COR-L47 (cell line): ENCODE data around the gene ASPSCR1.

Experiments
- DNase-seq: peaks from one replicate; lab custom pipeline; 2025; lab: John Stamatoyannopoulos, UW

The ASPSCR1 gene

DNA sequence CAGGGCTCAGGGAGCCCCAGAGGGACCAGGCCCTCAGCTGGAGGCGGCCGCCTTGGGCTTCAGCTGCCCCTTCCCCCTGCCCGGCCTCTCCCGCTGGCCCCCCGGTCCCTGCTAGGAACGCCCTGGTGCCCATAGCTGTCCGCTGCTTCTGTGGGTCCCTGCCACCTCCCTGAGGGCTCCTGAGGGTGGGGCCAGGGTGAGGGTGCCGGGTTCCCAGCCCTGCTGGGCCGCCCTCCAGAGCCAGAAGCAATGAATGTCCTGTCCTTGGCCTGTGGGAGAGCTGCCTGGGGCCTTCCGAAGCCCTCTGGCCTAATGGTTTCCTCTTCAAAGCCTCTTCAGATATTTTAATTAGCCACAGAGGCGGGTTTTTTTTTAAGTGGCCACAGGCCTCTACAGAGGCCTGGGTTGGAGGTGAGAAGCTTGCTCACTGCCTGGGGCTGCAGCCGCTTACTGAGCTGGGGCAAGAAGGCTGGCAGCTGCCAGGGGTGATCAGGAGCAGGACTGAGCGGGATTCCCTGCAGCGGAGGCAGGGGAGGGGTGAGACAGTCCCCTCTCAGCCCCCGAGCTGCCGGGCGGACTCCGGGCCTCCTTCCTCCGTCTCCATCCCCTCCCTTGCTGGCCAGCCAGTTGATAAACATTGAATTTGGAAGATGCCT is 35.3 kb downstream of the ASPSCR1 start:
- DNase-seq = no peak

DNA sequence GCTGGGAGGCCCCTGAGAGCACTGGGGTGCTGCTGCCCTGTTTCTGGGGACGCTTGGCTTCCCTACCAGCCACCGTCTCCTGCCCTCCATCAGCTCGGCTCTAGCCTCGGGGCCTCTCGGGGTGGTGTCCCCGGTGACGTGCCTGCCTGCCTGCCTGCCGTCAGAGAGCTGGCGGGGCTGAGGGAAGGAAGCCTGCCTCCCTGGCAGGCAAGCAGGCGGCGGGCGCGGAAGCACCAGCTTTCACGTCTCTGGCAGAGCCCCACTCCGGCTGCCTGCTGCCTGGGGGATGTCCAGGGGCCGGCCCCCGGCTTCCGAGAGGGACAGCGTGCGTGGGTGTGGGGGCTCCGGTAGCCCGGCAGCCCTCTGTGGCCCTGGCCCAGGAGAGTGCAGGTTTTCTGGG is 35.9 kb downstream of the ASPSCR1 start:
- DNase-seq = no peak

DNA sequence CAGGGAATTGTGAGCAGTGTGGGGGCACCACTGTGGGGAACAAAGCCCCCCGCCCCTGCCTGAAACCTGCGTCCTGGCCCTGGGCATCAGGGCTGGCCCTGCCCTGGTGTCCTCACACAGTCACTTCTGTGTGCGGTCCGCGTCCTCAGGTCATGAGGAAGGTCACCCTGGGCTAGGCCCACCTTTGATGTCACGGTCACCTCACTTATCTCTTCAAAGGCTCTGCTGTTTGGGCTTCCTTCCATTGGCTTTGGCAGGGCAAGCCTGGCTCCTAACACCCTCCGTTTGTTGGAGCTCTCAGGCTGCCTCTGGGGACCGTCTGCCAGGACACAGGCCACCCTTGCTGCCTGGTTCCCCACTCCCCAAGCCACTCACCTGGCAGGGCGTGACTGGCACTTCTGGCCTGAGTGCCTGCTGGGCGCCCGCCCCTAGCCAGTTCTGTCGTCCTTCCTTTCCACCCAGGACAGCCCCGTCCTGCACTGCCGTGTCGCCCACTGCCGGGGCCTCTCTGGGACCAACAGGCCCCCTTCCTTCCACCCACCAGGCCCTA is 36.4 kb downstream of the ASPSCR1 start:
- no peak for DNase-seq

DNA sequence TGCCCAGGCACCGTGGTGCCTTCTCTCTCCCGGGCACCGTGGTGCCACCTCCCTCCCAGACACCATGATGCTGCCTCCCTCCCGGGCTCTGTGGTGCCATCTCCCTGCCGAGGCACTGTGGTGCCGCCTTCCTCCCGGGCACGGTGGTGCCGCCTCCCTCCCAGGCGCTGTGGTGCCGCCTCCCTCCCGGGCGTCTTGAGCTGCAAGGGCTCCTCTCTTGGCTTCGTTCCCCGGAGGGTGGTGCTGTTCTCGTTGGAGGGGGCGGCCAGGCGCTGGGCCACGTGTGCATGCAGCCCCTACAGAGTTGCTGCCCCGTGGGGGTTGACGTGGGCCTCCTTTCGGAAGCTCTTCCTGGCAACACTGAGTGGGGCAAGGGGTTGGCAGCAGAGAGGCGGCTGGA is 37.0 kb downstream of the ASPSCR1 start:
- DNase-seq = peak; percentile 43

DNA sequence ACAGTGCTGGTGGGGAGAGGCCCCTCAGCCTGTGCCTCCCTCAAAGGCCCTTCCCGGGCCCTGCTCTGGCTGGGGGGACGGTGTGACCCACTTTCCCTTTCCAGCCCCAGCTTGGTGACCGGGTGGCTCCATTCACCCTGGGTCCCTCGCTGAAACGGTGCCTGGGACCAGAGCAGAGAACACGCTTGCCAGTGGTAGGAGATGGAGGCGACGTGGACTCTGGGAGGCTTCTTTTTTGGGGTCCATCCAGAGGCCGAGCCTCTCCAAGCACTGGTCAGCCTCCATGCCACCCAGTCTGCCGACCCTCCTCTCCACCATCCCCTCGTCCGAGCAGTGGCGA is 37.5 kb downstream of the ASPSCR1 start:
- no peak for DNase-seq

DNA sequence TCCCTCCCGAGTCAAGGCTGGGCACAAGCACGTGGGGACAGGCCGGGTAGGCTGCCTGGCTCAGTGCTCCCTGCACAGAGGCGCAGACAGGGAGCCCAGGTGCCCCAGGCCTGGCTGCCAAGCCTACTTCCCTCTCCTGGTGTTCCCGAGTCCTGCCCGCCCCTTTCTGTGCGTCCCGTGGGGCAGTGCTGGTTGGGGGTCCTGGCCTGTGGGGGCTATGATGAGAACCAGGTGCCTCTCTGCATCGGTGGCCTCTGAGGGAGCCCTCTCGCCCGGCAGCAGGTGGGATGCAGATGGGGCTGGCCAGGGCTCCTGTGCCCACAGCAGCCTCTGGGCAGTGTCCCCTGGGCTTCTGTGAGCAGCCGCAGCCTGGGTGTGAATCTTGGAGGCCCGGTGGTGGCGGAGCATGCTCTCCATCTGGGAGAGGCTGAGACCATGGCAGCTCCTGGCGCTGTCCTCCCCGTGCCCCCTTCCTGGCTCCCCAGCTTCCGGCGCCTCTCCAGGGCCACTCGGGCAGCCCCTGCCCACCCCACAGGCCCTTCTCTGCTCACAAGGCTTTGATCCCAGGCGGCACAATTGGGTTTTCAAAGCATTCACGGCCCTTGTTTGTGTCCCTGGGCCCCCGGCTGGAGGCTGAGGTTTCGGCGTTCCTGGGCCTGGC is 38.0 kb downstream of the ASPSCR1 start:
- DNase-seq = no peak

DNA sequence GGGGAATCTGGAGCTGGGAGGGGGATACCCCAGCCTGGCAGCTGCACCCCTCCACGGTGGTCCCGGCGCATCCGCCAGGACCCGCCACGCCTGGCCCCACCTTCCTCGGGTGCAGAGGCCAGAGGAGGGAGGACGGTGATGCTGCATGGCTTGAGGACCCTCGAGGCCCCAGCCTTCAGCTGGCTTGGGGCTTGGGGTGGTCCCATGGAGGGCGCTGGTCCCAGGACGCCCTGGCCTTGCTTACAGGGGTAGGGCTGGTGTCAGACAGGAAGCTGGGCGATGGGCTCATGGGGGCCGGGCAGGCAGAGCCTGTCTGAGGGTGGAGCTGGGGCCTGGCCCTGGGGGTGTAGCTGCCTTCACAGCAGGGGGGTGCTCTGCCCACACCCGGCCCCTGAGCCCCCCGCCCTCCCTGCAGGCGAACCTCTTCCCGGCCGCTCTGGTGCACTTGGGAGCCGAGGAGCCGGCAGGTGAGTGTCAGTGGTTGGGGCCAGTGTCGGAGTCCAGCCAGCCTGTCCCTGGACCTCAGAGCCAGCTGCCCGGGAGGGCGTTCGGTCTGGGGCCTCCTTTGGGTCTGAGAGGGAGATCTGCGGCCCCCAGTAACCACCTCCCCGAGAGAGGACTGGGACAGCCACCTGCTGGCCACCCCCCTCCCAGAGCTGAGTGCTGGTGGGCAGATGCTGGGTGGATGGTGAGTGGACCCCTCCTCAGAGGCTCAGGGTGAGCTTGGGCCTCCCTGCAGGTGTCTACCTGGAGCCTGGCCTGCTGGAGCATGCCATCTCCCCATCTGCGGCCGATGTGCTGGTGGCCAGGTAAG is 38.8 kb downstream of the ASPSCR1 start:
- DNase-seq = no peak

DNA sequence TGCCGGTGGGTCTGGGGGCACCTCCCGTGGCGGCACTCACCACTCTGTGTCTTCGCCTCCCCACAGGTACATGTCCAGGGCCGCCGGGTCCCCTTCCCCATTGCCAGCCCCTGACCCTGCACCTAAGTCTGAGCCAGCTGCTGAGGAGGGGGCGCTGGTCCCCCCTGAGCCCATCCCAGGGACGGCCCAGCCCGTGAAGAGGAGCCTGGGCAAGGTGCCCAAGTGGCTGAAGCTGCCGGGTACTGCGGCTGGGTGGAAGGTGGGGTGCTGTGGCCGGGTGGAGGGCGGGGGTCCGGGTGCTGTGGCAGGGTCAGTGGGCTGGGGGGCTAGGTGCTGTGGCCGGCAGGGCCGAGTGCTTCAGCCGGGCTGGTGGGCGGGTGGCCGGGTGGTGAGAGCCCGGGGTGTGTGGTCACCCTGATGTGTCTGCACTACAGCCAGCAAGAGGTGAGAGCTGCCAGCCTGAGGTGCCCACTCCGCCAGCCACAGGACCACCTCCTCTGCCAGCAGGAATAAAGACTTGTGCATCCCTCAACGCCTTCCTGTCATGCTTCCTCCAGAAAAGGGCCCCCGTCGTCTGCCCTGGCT is 39.5 kb downstream of the ASPSCR1 start:
- DNase-seq = no peak

DNA sequence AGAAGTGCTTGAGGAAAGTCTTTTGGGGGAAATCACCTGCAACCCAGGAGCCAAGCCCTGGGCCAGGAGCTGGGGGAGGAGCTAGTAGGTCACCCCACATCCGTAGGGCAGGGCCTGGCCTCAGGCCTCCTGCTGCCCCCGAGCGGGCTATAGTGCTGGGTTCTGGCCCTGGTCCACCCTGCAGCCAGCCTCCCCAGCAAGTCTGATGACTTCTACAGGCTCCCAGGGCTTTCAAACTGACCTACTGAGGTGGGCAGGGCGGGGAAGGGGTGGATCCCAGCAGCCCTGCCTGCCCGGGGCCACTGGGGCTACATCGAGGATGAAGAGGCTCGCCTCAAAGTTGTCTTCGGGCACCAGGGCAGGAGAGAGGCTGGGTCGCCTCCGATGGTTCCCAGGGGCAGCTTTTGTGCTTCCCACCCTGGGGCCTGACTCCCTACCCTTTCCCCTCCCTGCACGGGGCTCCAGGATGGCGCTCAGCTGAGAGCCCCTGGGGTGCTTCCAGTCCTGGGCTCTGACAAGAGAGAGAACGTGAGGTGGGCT is 40.3 kb downstream of the ASPSCR1 start:
- no peak for DNase-seq

DNA sequence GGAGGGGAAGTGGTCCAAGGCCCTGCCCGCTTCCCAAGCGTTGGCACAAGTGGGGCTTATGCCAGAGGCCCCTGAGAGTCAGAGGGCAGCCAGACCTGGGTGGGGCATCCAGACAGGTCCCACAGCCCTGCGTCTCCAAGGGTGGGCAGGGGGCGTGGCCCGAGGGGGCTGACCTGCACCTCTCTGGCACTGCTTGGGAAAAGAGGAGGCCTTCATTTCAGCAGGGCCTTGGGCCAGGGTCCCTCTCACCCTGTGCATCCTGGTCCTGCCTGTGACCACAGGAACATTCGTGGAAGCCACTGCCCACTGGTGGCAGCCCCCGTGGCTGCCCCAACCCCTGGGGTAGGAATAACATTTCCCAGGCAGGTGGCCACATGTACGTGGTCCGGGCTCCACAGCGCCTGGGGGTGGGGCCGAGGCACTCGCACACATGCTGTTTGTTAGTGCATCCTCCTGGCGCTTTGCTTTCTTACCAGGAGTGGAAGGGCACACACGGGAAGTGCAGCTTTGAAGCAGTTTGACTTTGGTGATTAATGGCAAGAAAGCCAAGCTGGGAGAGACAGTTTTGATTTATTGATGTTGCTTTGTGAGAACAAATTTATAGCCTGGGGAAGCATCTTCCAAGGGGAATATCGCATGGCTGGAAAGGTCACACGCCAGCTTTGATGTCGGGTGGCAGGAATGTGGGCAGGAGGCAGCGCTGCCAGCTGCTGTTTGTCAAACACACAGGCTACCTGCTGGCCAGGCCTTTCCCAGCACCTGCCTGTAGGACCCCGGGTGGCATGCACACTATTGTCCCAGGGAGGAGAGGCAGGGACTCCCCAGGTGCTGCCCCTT is 40.9 kb downstream of the ASPSCR1 start:
- DNase-seq = peak; percentile 90

DNA sequence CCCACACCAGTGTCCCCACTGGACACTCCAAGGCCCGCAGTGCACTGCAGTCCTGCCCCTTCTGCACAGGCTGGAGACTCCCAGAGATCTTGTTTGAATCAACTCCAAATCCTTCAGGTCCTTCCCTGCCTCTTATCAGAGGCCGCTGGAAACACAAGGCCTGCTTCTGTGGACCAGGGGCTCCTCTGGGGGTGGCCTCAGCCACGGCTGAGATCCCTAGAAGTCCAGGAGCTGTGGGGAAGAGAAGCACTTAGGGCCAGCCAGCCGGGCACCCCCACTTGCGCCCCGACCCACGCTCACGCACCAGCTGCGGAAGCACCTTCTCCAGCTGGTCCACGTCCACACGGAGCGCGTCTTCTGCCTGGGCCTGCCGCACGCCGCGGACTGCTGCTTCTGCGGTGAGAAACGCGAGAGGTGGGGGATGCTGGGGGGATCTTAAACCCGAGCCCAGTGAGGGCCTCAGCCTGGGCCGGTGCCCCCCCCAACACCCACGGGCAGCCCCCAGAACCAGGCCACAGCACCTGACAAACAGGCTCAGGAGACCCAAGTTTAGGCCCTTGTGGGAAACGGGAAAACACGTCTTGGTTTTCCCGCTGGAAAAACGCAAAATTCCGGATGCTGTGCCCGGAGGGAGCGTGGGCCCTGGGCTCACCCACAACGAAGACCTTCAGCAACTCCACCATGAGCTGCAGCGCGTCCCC is 41.7 kb downstream of the ASPSCR1 start:
- no peak for DNase-seq

DNA sequence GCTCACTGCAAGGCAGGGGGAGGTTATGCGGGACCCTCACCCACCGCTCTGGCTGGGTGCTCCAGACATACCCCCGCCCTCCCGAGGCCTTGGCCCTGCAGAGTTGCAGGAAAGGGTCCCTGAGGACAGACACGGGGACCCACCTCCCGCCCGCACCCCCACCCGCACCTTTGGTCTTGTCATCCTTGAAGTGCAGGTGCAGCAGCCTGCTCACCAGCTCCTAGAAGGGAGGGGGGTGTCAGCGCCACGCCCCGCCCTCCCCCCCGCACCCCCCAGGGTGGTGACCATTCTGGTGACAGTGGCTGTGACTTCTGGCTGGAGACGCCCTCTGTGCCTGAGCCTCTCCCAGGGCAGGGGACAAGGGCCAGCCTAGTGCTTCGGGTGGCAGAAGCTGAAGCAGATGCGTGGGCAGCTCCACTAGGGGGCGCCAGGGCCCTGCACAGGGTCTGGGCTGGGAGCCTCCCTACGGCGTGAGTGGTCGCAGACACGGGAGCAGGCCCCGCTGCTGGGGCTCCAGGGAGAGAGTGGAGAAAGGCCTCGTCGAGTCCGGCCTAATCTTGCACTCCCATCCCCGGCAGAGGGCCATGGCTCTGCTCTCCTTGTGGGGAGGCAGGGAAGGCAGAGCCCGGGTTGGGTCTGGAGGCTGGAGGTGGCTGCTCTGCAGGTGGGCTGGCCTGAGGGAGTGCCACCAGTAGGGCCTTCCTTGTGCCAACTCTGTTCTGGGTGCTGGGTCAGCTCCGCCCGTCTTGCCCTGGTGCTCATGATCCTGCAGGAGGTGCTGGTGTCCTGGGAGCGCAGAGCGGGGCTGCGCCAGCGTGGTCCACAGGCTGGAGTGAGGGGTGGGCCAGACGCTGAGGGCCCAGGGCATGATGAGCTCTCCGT is 42.5 kb downstream of the ASPSCR1 start:
- peak; percentile 34 for DNase-seq

DNA sequence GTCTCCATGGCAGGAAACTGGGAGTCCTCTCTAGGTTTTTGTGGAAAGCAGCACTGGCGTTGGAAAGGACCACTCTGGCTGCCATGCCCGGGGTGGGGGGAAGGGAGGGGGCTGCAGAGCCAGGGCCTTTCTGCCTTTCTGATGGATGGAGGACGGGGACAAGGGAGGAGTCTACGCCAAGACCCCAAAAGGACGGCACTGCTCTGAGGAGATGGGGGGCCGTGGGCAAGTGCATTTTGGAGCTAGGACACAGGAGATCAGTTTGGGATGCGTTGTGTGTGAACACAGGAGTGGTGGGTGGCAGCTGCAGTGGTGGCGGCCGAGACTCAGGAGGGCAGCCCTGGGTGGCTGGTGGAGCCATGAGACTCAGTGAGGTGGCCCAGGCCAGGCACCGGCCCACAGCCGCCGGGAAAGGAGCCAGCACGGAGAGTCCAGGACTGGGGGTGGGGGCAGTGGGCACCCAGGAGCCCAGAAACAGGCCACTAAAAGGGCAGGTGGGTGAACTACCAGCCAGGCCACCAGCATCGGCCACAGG is 43.2 kb downstream of the ASPSCR1 start:
- DNase-seq = no peak

DNA sequence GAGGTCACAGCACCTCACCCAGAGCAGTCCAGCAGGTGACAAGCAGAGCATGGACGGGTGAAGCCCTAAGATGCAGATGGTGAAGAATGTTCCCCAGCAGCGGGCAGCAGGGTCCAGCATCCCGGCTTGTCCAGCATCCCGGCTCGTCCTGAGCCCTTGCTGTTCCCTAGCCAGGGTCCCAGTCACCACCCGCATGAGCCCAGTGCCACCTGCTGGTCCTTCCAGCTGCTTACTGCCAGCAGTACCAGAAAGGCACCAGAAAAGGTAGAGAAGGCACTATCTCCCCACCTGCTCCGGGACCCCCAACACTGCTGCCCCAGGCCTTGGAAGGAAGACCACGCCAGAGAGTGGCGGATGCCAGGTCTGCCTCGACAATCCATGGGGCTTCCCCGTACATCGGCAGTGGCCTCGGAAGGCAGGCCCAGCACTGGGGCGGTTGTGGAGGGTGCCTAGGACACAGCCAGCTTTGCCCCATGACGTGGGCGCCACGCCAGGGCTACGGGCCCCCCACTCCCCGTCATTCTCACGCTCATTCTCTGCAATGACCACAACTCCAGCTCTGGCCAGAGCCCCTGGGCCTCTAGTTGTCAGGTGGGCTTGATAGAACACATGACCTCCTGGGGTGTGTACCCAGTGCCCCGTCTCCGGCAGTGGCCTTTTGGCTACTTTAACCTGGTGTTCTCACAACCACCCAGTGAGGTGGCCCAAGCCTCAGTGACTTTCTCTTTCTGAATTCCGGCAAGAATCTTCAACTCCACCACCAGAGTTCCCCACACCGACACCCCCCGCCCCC is 43.9 kb downstream of the ASPSCR1 start:
- DNase-seq = peak; percentile 67

DNA sequence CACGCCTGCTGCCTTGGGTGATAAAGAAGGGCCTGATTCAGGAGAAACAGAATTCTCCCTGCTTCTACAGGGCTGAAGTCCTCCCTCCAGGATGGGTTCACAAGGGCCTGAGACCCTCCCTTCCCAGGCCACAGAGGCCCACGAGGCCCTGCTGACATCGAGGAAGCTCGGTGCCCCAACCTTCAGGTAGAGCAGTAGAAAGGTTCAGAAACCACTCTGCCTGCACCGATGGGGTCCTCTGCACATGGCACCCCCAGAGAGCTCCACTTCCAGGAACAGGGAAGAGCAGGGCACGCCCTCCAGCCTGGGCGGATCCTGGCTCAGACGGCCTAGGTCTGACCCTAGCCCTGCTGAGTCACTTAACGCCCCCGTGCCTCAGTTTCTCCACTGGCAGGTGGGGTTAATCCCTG is 44.5 kb downstream of the ASPSCR1 start:
- no peak for DNase-seq

DNA sequence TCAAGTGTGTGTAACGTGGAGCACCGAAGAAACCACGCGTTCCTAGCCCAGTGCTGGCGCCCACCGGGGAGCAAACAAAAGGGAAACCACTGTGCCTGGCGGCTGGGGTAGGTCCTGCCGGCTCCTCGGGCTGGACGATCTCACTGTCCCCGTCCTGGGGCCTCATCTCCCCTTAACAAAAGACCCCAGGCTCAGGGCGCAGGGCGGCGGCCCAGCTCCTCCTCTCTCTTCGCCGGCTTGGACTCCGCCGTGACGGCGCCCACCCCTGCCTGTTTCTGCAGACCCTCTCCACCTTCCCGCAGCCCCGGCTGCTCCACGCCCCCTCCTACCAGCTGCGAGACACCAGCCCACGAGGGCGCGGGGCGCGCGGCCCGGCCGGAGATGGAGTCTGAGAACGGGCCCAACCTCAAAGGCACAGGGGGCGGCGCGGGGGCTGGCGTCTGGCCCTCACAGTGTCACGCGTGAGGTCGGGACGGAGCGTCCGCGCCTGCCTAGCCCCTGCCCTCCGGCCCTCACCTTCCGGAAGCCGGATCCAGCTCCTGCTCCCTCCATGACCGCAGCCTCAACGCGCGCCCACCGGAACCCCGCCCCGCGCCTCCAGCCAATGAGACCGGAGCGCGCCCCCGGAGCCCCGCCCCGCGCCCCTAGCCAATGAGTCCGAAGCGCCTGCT is 45.0 kb downstream of the ASPSCR1 start, which contains the start of gene CENPX:
Gene CENPX, minus strand, starts transcription at position 569 of the 671 bp plus-strand sequence. Its CDS starts 17 bp downstream, at position 552.
- DNase-seq = no peak

DNA sequence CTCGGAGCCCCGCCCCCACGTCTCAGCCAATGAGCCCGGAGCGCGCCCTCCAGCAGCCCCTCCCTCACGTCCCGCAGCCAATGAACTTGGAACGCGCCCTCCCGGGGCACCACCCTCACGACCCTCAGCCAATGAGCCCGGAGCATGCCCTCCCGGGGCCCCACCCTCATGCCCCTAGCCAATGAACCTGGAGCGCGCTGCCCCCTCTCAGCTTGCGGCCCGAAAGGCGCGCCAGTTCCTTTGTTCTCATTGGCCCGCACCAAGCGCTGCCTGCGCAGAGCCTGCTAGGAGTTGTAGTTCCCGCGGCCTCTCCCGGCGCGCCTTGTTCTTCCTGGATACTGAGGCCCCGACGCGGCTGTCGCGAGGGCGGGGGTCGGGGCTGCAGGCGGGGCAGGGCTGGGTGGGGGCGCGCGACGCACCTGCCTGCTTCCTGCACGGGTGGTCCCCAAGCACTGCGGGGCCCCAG is 45.6 kb downstream of the ASPSCR1 start, which contains the start of gene LRRC45:
Gene LRRC45, plus strand, starts transcription at position 325 of the 466 bp plus-strand sequence. CDS start 339 bp downstream, outside the sequence.
- peak; percentile 100 for DNase-seq
